Measurements from ENCODE around the gene GIPC1.
A peak's percentile ranks its signal among the peaks of the same experiment; 100 is the strongest.

The GIPC1 gene

DNA sequence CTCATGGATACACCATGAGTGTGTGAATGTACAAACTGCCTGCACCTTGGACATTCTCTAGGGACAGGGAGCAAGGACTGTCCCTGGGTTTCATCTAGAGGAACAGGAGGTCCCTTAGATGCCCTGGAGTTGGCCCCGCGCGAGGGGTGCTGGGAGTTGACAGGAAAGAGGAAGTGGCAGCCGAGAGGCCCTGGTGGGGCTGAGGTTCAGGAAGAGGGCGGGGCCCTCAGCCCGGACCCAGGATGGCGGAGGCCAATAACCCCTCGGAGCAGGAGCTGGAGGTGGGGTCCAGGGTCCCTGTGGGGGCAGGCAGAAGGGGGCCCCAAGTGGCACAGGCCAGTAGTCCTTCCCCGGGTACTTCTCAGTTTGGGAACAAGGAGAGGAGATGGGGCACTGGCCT is 55.9 kb downstream of the GIPC1 start:
- no peaks in the 10 kb centered on the region for H3K9me3 ChIP-seq (ENCODE audit: low read length)
- TF ChIP-seq, protein P1, sequence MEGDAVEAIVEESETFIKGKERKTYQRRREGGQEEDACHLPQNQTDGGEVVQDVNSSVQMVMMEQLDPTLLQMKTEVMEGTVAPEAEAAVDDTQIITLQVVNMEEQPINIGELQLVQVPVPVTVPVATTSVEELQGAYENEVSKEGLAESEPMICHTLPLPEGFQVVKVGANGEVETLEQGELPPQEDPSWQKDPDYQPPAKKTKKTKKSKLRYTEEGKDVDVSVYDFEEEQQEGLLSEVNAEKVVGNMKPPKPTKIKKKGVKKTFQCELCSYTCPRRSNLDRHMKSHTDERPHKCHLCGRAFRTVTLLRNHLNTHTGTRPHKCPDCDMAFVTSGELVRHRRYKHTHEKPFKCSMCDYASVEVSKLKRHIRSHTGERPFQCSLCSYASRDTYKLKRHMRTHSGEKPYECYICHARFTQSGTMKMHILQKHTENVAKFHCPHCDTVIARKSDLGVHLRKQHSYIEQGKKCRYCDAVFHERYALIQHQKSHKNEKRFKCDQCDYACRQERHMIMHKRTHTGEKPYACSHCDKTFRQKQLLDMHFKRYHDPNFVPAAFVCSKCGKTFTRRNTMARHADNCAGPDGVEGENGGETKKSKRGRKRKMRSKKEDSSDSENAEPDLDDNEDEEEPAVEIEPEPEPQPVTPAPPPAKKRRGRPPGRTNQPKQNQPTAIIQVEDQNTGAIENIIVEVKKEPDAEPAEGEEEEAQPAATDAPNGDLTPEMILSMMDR (IDR thresholded peaks at IDR 0.05; ENCODE audit: low read length): no peak
- TF ChIP-seq EZH2 (IDR thresholded peaks at IDR 0.05; ENCODE audit: borderline replicate concordance, low read length): no peak
- H3K4me1 ChIP-seq (ENCODE audit: insufficient read depth, low read length, severe bottlenecking): peaks cover 34% of the 10 kb centered on the region
- H3K9me2 ChIP-seq (ENCODE audit: low read depth, low read length): no peaks in the 10 kb centered on the region
- H3K9ac ChIP-seq (ENCODE audit: low read length): peak overlapping the region; percentile 70
- H3K4me3 ChIP-seq (ENCODE audit: low read depth, low read length, poor library complexity, severe bottlenecking): peak overlapping the region; percentile 60
- H4K20me1 ChIP-seq (ENCODE audit: insufficient read depth, low read length): no peaks in the 10 kb centered on the region
- peak overlapping the region; percentile 64 for H3K27ac ChIP-seq (ENCODE audit: low read depth, low read length, poor library complexity, severe bottlenecking)
- no peaks in the 10 kb centered on the region for H3F3A ChIP-seq (ENCODE audit: insufficient read depth, low read length)
- H3K27me3 ChIP-seq (ENCODE audit: insufficient read depth, low read length): no peaks in the 10 kb centered on the region
- no peak overlapping the region for H2AFZ ChIP-seq (ENCODE audit: low read length)
- peak overlapping the region; percentile 87 for H3K4me2 ChIP-seq (ENCODE audit: low read length)
- peaks cover 50% of the 10 kb centered on the region for H3K36me3 ChIP-seq (ENCODE audit: insufficient read depth, low read length)
- peaks cover 4% of the 10 kb centered on the region for H3K79me2 ChIP-seq (ENCODE audit: insufficient read depth, low read length)

DNA sequence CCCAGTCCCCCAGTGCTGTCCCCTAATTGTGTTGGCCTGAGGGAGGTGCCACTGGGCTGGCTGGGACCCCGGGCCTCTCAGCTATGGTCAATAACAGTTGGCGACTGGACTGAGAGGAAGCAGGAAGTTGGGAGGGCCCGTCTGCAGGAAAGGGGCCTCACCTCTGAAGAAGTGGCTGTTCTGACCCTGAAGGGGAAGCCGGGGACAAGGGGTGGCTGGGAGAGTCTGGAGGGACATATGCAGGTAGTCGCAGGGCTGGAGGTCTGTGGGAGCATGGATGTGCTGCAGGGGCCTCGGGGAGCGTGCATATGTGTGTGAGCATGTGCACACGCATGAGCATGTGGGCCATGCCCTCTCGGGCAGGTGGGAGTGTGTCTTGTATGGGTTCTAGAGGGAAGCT is 56.9 kb downstream of the GIPC1 start:
- H3K27ac ChIP-seq (ENCODE audit: low read depth, low read length, poor library complexity, severe bottlenecking): peak overlapping the region; percentile 64
- peak overlapping the region; percentile 87; the same call in 1 of the 2 replicates for H3K4me2 ChIP-seq (ENCODE audit: low read length)
- no peaks in the 10 kb centered on the region for H3F3A ChIP-seq (ENCODE audit: insufficient read depth, low read length)
- TF ChIP-seq, protein P1 (IDR thresholded peaks at IDR 0.05; ENCODE audit: low read length): no peak
- no peak for TF ChIP-seq EZH2 (IDR thresholded peaks at IDR 0.05; ENCODE audit: borderline replicate concordance, low read length)
- peaks cover 41% of the 10 kb centered on the region for H3K36me3 ChIP-seq (ENCODE audit: insufficient read depth, low read length)
- no peaks in the 10 kb centered on the region for H3K27me3 ChIP-seq (ENCODE audit: insufficient read depth, low read length)
- H4K20me1 ChIP-seq (ENCODE audit: insufficient read depth, low read length): no peaks in the 10 kb centered on the region
- H2AFZ ChIP-seq (ENCODE audit: low read length): no peak overlapping the region
- H3K79me2 ChIP-seq (ENCODE audit: insufficient read depth, low read length): peaks cover 4% of the 10 kb centered on the region
- no peaks in the 10 kb centered on the region for H3K9me2 ChIP-seq (ENCODE audit: low read depth, low read length)
- H3K4me1 ChIP-seq (ENCODE audit: insufficient read depth, low read length, severe bottlenecking): peaks cover 45% of the 10 kb centered on the region
- H3K9me3 ChIP-seq (ENCODE audit: low read length): no peaks in the 10 kb centered on the region
- H3K9ac ChIP-seq (ENCODE audit: low read length): no peak overlapping the region; the same call in 1 of the 2 replicates
- H3K4me3 ChIP-seq (ENCODE audit: low read depth, low read length, poor library complexity, severe bottlenecking): no peak overlapping the region

DNA sequence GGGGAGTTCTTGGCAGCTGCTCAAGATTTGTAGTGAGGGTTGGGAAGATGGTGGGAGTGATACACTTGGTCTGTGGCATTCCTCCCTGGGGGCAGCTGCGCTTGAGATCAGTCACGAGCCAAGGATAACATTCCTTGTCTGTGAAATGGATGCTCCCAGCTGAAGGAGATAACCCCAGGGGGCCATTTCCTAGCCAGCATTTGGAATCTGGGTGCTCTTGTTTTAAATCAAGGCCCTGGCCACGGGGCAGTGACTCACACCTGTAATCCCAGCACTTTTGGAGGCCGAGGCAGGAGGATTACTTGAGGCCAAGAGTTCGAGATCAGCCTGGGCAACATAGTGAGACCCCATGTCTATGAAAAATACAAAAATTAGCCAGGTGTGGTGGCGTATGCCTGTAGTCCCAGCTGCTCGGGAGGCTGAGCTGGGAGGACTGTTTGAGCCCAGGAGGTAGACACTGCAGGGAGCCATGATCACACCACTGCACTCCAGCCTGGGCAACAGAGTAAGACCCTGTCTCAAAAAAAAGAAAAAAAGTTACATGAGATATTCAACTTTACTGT is 58.3 kb downstream of the GIPC1 start:
- TF ChIP-seq, protein P1 (IDR thresholded peaks at IDR 0.05; ENCODE audit: low read length): no peak
- TF ChIP-seq EZH2 (IDR thresholded peaks at IDR 0.05; ENCODE audit: borderline replicate concordance, low read length): no peak
- Histone ChIP-seq H3K4me2 (ENCODE audit: low read length) (no peak overlapping the region), H3K9me2 (ENCODE audit: low read depth, low read length) (no peaks in the 10 kb centered on the region), H3K27ac (ENCODE audit: low read depth, low read length, poor library complexity, severe bottlenecking) (peak overlapping the region; percentile 7), H2AFZ (ENCODE audit: low read length) (no peak overlapping the region), H3K36me3 (ENCODE audit: insufficient read depth, low read length) (peaks cover 29% of the 10 kb centered on the region), H3F3A (ENCODE audit: insufficient read depth, low read length) (no peaks in the 10 kb centered on the region), H3K27me3 (ENCODE audit: insufficient read depth, low read length) (no peaks in the 10 kb centered on the region), H4K20me1 (ENCODE audit: insufficient read depth, low read length) (no peaks in the 10 kb centered on the region), H3K9ac (ENCODE audit: low read length) (no peak overlapping the region), H3K4me1 (ENCODE audit: insufficient read depth, low read length, severe bottlenecking) (peaks cover 49% of the 10 kb centered on the region), H3K9me3 (ENCODE audit: low read length) (no peaks in the 10 kb centered on the region), H3K79me2 (ENCODE audit: insufficient read depth, low read length) (peaks cover 4% of the 10 kb centered on the region), H3K4me3 (ENCODE audit: low read depth, low read length, poor library complexity, severe bottlenecking) (no peak overlapping the region)

Measured in OCI-LY1 (cell line).